GM18870 (cell line): ENCODE data around the gene PREX1.
"Not testable (repeated sequence)": the region's sequence is repeated elsewhere in the genome, so short reads cannot be mapped to it uniquely, and the experiment has no call there.

Experiments
- ATAC-seq: cut with Tn5 transposase; IDR thresholded peaks from one replicate; pipeline ENCODE4 v1.9.1; 2021; ENCODE audit warnings: moderate library complexity; ENCODE audit not compliant: unreplicated experiment

Gene PREX1

DNA sequence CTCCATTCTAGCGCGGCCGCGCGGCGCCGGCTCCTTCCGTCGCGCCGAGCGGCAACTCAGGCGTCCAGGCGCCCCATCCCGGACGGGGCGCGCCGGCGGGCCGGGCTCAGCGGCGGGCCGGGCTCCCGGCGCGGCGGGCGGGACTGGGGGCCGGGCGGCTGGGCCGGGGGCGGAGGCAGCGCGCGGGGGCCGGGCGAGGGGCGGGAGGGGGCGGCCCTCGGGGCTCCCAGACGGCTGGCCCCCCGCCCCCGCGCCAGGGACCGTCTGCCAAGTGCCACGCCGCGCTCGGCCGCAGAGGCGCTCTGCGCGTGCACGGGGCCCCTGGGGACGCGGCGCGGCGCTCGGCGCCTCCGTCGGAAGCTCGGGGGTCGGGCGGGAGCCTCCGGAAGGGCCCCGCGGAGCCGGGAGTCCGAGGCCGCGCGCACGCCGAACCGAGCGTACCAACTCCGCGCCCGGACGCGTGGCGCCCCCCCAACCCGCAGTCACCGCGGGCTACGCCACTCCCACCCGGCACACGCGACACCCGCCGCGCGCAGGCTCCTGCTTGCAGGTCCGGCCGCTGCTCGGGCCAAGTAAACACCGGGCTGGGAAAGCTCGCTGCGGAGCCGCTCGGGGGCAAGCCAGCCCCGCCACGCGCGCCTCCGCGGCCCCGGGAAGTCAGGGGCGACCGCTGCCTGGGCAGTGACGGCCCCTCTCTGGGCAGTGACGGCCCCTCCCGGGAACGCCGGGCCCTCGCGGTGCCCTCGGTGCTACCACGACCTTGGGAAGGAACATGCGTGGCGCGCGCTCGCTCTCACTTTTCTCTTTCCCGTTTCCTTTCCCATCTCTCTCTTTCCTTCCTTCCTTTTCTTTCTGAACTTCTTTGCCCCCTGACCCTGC, at the start of gene PREX1:
TSS of gene PREX1 (minus strand) at position 145 of the 879 bp plus-strand sequence. CDS start at position 6, 139 bp downstream.
- no peak for ATAC-seq

GRCh38 chr20:48877304-48877703, 49.5 kb upstream of the PREX1 start:
- ATAC-seq: no peak

GRCh38 chr20:48875914-48876240, 48.1 kb upstream of the PREX1 start:
- ATAC-seq: no peak

DNA sequence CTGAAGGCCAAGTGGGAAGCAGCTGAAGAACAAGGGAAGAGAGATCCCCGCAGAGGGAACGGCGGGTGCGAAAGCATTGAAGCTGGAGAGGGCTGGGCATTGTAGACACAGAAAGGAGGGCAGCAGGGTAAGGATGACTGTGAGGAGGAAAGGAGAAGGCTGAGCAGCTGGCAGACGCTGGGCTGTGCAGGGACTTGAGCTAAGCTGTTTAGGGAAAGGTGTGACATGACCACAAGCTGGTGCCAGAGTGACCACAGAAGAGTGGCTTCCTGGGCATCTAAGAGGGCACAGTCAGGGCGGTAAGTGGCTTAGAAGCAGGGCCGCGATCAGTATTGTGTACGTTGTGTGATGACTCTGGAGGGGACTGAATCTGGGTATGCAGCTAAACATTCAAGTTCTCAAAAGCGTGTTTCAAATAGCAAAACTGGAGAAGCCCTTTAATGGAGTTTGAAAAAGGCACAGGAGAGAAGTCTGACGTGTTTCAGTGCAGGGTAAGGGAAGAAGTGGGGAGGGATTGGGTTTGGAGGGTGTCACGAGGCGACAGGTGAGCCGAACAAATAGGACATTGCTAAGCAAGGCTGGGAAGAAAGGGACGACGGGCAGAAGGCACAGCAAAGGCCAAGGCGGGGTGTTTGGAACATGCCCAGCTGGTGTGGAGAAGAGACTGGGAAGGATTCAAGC, 47.6 kb upstream of the PREX1 start:
- ATAC-seq: no peak

DNA sequence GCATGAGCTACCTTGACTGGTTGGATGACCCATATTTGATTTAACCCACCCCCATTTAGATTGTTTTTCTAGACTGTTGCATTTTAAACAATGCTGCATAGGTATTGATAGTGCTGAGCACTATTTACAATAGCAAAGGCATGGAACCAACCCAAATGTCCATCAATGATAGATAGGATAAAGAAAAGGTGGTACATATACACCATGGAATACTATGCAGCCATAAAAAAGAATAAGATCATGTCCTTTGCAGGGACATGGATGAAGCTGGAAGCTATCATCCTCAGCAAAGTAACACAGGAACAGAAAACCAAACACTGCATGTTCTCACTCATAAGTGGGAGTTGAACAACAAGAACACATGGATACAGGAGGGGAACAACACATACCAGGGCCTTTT, 41.6 kb upstream of the PREX1 start:
- ATAC-seq: not testable (repeated sequence)

GRCh38 chr20:48866936-48867335, 39.1 kb upstream of the PREX1 start:
- ATAC-seq: no peak

- no peak for ATAC-seq
These were observed 37.0 kb upstream of the PREX1 start for GRCh38 chr20:48864738-48865318.

DNA sequence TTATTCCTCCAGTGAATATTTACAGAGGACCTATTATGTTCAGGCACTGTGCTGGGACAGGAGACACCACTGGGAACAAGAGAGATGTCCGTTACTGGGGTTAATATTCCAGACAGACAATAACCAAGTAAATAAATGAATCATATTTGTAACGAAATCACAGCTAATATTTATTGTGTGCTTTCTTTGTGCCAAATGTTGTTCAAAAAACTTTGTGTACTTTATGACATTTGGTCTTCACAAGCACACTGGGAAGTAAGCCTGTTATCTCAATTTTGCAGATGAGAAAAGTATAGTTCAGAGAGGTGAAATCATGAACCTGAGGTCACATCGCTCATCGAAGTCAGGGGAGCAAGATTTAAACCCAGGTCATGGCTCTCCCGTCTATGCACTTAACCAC, 36.5 kb upstream of the PREX1 start:
- no peak for ATAC-seq

- no peak for ATAC-seq
These were observed 34.5 kb upstream of the PREX1 start for GRCh38 chr20:48862279-48862678.

DNA sequence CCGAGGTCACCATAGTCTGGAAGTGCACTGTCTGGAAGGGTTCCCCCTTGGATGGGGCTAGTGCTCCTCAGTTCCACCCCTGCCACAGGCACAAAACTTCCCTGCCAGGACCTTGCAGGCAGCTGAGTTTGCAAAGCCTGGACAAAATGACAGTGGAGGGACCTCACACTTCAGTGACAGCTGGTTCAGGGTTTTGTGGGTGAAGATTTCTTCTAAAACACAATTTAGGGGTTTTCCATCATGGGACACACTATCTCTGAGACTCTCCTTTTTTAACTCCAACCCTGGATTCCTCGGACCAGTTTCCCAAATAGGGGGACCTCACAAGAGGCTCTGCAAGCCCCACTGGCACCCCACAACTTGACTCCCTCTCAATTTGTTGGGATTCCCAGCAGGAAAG, 33.6 kb upstream of the PREX1 start:
- no peak for ATAC-seq

DNA sequence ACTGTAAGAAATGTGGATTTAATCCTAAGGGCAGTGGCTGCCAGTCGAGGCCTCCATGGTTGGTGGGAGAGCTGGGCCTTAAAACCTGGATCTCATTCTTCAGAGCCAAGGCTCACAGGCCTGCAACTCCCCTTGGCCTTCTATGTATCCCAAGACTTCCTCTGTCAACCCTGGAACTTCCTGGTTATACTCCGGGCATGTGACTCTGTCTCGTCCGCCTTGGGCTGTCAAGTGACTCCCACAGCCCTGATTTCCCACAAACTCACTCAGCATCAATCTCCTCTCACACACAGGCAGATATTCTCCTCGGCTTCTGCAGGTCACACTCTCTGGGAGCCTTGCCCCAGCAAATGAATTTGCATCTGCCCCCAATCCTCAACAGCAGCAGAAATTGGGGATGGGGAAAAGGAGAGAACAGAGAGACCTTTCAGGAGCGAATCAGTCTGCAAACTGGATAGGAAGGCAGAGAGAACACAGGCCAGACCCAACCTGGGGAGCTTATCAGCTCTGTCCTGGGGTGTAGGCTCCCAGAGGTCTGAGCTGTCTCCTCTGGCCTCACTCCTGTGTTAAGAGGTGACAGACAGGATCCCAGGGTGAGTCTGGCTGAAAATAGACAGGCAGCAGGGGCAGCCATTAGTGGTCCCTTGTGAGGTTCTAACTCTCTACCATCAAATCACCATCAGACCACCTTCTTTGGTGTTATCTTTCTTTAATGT, 30.4 kb upstream of the PREX1 start:
- ATAC-seq: no peak

DNA sequence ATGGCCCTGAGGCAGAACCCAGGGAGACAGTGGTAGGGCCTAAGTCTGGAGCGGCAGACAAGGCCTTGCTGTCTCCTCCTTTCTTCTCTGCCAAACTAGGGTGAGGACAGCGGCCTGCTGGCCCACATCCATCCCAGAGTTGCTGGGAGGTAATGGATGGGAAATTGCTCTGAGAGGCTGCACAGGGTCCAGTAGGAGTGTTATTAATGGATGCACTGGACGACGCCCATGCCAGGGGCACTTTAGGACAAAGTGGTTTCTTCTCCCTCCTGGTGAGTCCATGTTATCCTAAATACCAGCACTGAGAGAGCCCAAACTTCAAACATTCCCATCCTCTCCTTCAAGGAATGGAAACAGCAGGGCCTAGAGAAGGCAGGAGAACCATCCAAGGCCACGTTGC, 28.3 kb upstream of the PREX1 start:
- ATAC-seq: no peak

DNA sequence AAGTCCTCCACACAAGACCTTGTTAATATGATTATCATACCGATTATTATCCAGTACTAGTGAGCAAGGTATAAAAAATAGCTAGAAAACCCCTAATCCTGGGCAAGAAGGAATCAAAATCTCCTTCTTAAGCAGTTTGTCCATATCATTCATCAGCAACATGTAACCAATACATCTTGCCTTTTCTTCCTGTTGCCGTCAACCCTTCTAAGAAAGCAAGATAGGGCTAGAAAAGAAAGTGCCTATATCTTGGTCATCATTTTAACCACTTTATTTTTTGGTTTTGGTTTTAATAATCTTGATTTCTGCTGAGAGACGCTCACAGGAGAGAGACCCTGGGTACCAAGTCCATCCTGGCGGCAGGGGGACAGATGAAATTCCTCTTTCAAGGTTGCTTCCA, 27.2 kb upstream of the PREX1 start:
- no peak for ATAC-seq

DNA sequence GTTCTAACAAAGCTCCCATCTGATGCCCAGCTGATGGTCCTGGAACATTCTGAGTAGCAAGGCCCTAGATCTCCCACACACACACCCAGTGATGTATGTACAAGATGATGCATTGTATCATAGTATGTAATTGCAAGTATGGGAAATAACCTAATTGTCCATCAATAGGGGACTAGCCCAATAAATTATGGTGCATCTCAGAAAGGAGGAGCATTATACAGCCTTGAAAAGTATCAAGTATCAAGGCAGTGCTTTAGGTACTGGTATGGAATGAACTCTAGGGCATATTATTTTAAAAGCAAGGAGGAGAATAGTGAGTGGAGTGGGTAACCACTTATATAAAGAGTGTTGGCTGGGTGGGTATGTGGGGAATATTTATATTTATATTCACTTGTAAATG, 24.8 kb upstream of the PREX1 start:
- ATAC-seq: no peak

GRCh38 chr20:48851579-48851978, 23.8 kb upstream of the PREX1 start:
- no peak for ATAC-seq

GRCh38 chr20:48850977-48851299, 23.1 kb upstream of the PREX1 start:
- no peak for ATAC-seq

GRCh38 chr20:48850257-48850976, 22.6 kb upstream of the PREX1 start:
- ATAC-seq: no peak

- no peak for ATAC-seq
These were observed 22.0 kb upstream of the PREX1 start for GRCh38 chr20:48849779-48850178.

DNA sequence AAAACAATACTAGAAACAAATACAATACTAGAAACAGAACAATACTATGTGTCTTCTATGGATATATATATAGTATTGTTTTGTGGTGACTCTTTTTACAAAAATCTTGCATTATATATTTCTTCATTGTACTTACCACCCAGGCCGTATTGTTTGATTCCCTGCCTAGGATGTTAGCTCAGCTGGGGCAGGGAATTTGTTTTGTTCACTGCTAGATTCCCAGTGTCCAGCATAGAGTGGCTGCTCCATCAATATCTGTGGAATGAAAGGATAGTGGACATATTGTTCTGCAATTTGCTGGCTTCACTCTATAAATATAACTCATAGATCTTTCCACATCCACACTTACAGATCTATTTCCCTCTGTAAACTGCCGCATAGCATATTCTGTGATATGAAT, 21.5 kb upstream of the PREX1 start:
- no peak for ATAC-seq

GRCh38 chr20:48847498-48848205, 19.9 kb upstream of the PREX1 start:
- no peak for ATAC-seq
